HCT116 (cell line): Measurements from ENCODE around the gene DGKG.

Experiments used
- ATF3 ChIP-seq: IDR thresholded peaks from 2 replicates; pipeline ENCODE4 v1.6.1; 2012
- EZH2 ChIP-seq: fragments of 200-600 bp; sonication (generic); IDR thresholded peaks from 2 replicates; pipeline ENCODE4 v1.6.1; 2017; ENCODE audit warnings: antibody characterized with exemption, mixed run types
- POLR2A ChIP-seq: IDR thresholded peaks from 2 replicates; pipeline ENCODE4 v1.7.0; 2011; ENCODE audit warnings: borderline replicate concordance; ENCODE audit not compliant: insufficient read depth, insufficient read length; ENCODE audit errors: extremely low read depth
- POLR2AphosphoS5 ChIP-seq: IDR thresholded peaks from 2 replicates; pipeline ENCODE4 v1.6.1; 2011; ENCODE audit warnings: mild to moderate bottlenecking, low read depth, low read length, moderate library complexity
- TF ChIP-seq, protein P1 (sequence below), 3 experiments: fragments of 200-600 bp in 1 of 3; sonication (generic) in 1 of 3; IDR thresholded peaks in 2 of 3; conservative IDR thresholded peaks in 1 of 3; 2 replicates each; pipeline ENCODE4 v1.5.1; 2012 to 2017; ENCODE audit warnings: low read depth in 2 of 3, low read length in 2 of 3, antibody characterized with exemption in 1 of 3, borderline replicate concordance in 1 of 3, control low read depth in 1 of 3, mild to moderate bottlenecking in 1 of 3, mixed read lengths in 1 of 3, mixed run types in 1 of 3, moderate library complexity in 1 of 3; ENCODE audit not compliant: insufficient read depth in 1 of 3

DNA sequence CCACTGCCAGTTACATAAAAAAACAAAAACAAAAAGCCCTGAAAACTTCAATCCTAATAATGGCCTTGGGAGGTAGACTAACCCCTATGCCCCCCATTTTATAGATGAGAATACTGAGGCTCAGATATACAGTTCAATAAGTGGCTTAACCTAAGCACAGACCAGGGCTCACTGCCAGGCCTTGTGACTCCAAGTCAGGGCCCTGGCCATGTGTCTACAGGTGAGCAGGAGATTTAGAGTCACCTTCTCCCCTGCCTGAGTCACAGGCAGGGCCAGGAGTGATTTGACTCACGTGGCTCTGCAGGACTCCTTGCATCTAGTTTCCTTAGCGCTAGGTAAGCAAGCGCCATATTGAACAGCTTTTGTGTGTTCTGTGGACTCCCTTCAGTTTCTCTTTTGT is 154.5 kb downstream of the DGKG start:
- no peak for TF ChIP-seq ATF3
- TF ChIP-seq, protein P1, sequence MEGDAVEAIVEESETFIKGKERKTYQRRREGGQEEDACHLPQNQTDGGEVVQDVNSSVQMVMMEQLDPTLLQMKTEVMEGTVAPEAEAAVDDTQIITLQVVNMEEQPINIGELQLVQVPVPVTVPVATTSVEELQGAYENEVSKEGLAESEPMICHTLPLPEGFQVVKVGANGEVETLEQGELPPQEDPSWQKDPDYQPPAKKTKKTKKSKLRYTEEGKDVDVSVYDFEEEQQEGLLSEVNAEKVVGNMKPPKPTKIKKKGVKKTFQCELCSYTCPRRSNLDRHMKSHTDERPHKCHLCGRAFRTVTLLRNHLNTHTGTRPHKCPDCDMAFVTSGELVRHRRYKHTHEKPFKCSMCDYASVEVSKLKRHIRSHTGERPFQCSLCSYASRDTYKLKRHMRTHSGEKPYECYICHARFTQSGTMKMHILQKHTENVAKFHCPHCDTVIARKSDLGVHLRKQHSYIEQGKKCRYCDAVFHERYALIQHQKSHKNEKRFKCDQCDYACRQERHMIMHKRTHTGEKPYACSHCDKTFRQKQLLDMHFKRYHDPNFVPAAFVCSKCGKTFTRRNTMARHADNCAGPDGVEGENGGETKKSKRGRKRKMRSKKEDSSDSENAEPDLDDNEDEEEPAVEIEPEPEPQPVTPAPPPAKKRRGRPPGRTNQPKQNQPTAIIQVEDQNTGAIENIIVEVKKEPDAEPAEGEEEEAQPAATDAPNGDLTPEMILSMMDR (IDR thresholded peaks at IDR 0.05 in 2 of 3, conservative IDR thresholded peaks at IDR 0.05 in 1 of 3; ENCODE audit: borderline replicate concordance in 1 of 3, insufficient read depth in 1 of 3, low read depth in 2 of 3, low read length in 2 of 3) = no peak
- no peak for TF ChIP-seq POLR2A
- TF ChIP-seq POLR2AphosphoS5 = no peak
- TF ChIP-seq EZH2 = no peak
